Fibroblast of lung (primary cell): ENCODE data around the gene GTF2A1L. TPM values are rescaled to one million over a fixed set of nuclear protein-coding genes. Genes with fewer than 3 reads are reported as not detected.
A peak's percentile ranks its signal among the peaks of the same experiment; 100 is the strongest.

Experiments
- DNase-seq, 2 donors: peaks; one replicate each; pipeline versions ENCODE4 v3.0.0 to v3.0.0-alpha.2; 2010; ENCODE audit warnings: low read depth in 2 of 2
- H2AFZ ChIP-seq: 2 replicates; pipeline ENCODE4 v1.5.1; 2012; ENCODE audit warnings: low read length, control low read depth, inconsistent platforms
- H3K27ac ChIP-seq: 2 replicates; pipeline ENCODE4 v1.5.1; 2011; ENCODE audit warnings: low read length, control low read depth; ENCODE audit not compliant: insufficient read depth
- H3K27me3 ChIP-seq: 2 replicates; pipeline ENCODE4 v1.5.1; 2011; ENCODE audit warnings: mild to moderate bottlenecking, low read length; ENCODE audit not compliant: control insufficient read depth, insufficient read depth
- H3K36me3 ChIP-seq: 2 replicates; pipeline ENCODE4 v1.5.1; 2011; ENCODE audit warnings: low read length; ENCODE audit not compliant: control insufficient read depth, insufficient read depth
- H3K4me1 ChIP-seq: 2 replicates; pipeline ENCODE4 v1.5.1; 2011; ENCODE audit warnings: low read length; ENCODE audit not compliant: control insufficient read depth, insufficient read depth; ENCODE audit errors: extremely low read depth
- H3K4me2 ChIP-seq: 2 replicates; pipeline ENCODE4 v1.5.1; 2011; ENCODE audit warnings: low read length, control low read depth; ENCODE audit not compliant: insufficient read depth; ENCODE audit errors: extremely low read depth
- H3K4me3 ChIP-seq, 4 experiments: fragments of 200-600 bp in 1 of 4; sonication (generic) in 1 of 4; replicated peaks in 1 of 4; 2 replicates each; pipeline ENCODE4 v1.5.1; 2011 to 2016; ENCODE audit warnings: low read length in 4 of 4, low read depth in 3 of 4, mild to moderate bottlenecking in 3 of 4, control low read depth in 2 of 4, inconsistent platforms in 1 of 4, mixed read lengths in 1 of 4; ENCODE audit not compliant: insufficient read depth in 1 of 4; ENCODE audit errors: control extremely low read depth in 1 of 4
- H3K79me2 ChIP-seq: 2 replicates; pipeline ENCODE4 v1.5.1; 2012; ENCODE audit warnings: mild to moderate bottlenecking, low read length, inconsistent platforms; ENCODE audit not compliant: control insufficient read depth, insufficient read depth
- H3K9ac ChIP-seq: 2 replicates; pipeline ENCODE4 v1.5.1; 2011; ENCODE audit warnings: mild to moderate bottlenecking, low read length, control low read depth; ENCODE audit not compliant: insufficient read depth
- H3K9me3 ChIP-seq: 2 replicates; pipeline ENCODE4 v1.5.1; 2012; ENCODE audit warnings: low read depth, low read length; ENCODE audit not compliant: control insufficient read depth, insufficient read depth
- H4K20me1 ChIP-seq: 2 replicates; pipeline ENCODE4 v1.5.1; 2011; ENCODE audit warnings: low read length; ENCODE audit not compliant: control insufficient read depth, insufficient read depth; ENCODE audit errors: extremely low read depth
- EZH2 ChIP-seq: IDR thresholded peaks from 2 replicates; pipeline ENCODE4 v1.5.1; 2012; ENCODE audit warnings: low read length, control low read depth, mild to moderate bottlenecking; ENCODE audit errors: missing control alignments
- polyA minus RNA-seq: library from RNA; depleted of rRNA, polyadenylated mRNA; stranded (reverse); fragments of >200 nt; gene quantifications from 2 replicates; pipeline ENCODE4 v1.2.3, GENCODE V29; 2011; ENCODE audit warnings: low replicate concordance
- polyA plus RNA-seq, 2 donors: library from polyadenylated mRNA; depleted of rRNA in 1 of 2; stranded (reverse) in 1 of 2; unstranded in 1 of 2; fragments of >200 nt; gene quantifications; 2 replicates each; pipeline ENCODE4 v1.2.1, GENCODE V29; 2011 to 2012; ENCODE audit warnings: missing spikeins in 1 of 2
- total RNA-seq: library from RNA; depleted of rRNA; stranded (reverse); fragments of >200 nt; gene quantifications from 2 replicates; pipeline ENCODE4 v1.2.1, GENCODE V29; 2014
- TF ChIP-seq, protein P1 (sequence below), 2 donors: IDR thresholded peaks in 1 of 2; conservative IDR thresholded peaks in 1 of 2; 1 replicate in 1 of 2; 2 replicates in 1 of 2; pipeline ENCODE4 v1.5.1; 2011 to 2012; ENCODE audit warnings: low read length in 2 of 2, control low read depth in 1 of 2, inconsistent platforms in 1 of 2, low read depth in 1 of 2, mild to moderate bottlenecking in 1 of 2

The GTF2A1L gene
- total RNA-seq (3.3 and 3.5 TPM in 2 replicates), polyA plus RNA-seq (0.26 TPM in 1 of 2 replicates, not detected in the other), polyA minus RNA-seq (not detected in 2 replicates)
- polyA plus RNA-seq (2012): 0.24 TPM in 1 of 2 replicates, not detected in the other

GRCh38 chr2:48617618-48618017 is at the start of gene GTF2A1L:
TSS of gene GTF2A1L (plus strand) at chr2:48617856. CDS start at chr2:48617875, 19 bp downstream.
- Histone ChIP-seq H3K9ac (no peak within 1 kb of the TSS), H3K4me1 (no peaks in the 10 kb centered on the region), H3K36me3 (no peaks in the 10 kb centered on the region), H3K9me3 (no peaks in the 10 kb centered on the region), H3K4me2 (no peak within 1 kb of the TSS), H3K4me3 (no peak within 1 kb of the TSS), H3K27me3 (no peaks in the 10 kb centered on the region), H3K79me2 (no peaks in the 10 kb centered on the region), H3K27ac (no peak within 1 kb of the TSS), H4K20me1 (no peaks in the 10 kb centered on the region), H2AFZ (no peak within 1 kb of the TSS)
- no peak for TF ChIP-seq EZH2
- TF ChIP-seq, protein P1, sequence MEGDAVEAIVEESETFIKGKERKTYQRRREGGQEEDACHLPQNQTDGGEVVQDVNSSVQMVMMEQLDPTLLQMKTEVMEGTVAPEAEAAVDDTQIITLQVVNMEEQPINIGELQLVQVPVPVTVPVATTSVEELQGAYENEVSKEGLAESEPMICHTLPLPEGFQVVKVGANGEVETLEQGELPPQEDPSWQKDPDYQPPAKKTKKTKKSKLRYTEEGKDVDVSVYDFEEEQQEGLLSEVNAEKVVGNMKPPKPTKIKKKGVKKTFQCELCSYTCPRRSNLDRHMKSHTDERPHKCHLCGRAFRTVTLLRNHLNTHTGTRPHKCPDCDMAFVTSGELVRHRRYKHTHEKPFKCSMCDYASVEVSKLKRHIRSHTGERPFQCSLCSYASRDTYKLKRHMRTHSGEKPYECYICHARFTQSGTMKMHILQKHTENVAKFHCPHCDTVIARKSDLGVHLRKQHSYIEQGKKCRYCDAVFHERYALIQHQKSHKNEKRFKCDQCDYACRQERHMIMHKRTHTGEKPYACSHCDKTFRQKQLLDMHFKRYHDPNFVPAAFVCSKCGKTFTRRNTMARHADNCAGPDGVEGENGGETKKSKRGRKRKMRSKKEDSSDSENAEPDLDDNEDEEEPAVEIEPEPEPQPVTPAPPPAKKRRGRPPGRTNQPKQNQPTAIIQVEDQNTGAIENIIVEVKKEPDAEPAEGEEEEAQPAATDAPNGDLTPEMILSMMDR (conservative IDR thresholded peaks at IDR 0.05 in 1 of 2, IDR thresholded peaks at IDR 0.05 in 1 of 2; ENCODE audit: low read depth in 1 of 2, low read length in 2 of 2): no peak
- no peak for DNase-seq

GRCh38 chr2:48568547-48568946 is 49.1 kb upstream of the GTF2A1L start:
- Histone ChIP-seq H3K27me3 (no peaks in the 10 kb centered on the region), H3K27ac (no peak overlapping the region), H3K9me3 (no peaks in the 10 kb centered on the region), H3K4me3 (no peak overlapping the region), H3K36me3 (no peaks in the 10 kb centered on the region), H3K4me1 (no peaks in the 10 kb centered on the region), H2AFZ (no peak overlapping the region), H3K79me2 (no peaks in the 10 kb centered on the region), H3K4me2 (no peak overlapping the region), H3K9ac (no peak overlapping the region), H4K20me1 (no peaks in the 10 kb centered on the region)
- TF ChIP-seq EZH2: no peak
- TF ChIP-seq, protein P1 (conservative IDR thresholded peaks at IDR 0.05 in 1 of 2, IDR thresholded peaks at IDR 0.05 in 1 of 2; ENCODE audit: low read depth in 1 of 2, low read length in 2 of 2): no peak
- no peak for DNase-seq

- Histone ChIP-seq H3K27ac (no peak overlapping the region), H3K9ac (no peak overlapping the region), H3K9me3 (no peaks in the 10 kb centered on the region), H4K20me1 (no peaks in the 10 kb centered on the region), H3K4me1 (no peaks in the 10 kb centered on the region), H3K27me3 (no peaks in the 10 kb centered on the region), H3K79me2 (no peaks in the 10 kb centered on the region), H3K4me2 (no peak overlapping the region), H3K36me3 (no peaks in the 10 kb centered on the region), H2AFZ (no peak overlapping the region), H3K4me3 (no peak overlapping the region)
- DNase-seq: peak in 1 of 2 donors; percentile 55
- TF ChIP-seq, protein P1 (conservative IDR thresholded peaks at IDR 0.05 in 1 of 2, IDR thresholded peaks at IDR 0.05 in 1 of 2; ENCODE audit: low read depth in 1 of 2, low read length in 2 of 2): no peak
- TF ChIP-seq EZH2: no peak
Measured at GRCh38 chr2:48569433-48569832, 48.2 kb upstream of the GTF2A1L start.
